ENCODE data around the gene LCLAT1. TPM values are rescaled to one million over a fixed set of nuclear protein-coding genes. Genes with fewer than 3 reads are reported as not detected.

LCLAT1 gene
- total RNA-seq, 1 experiment from 2014 or later: 32.9 TPM

DNA sequence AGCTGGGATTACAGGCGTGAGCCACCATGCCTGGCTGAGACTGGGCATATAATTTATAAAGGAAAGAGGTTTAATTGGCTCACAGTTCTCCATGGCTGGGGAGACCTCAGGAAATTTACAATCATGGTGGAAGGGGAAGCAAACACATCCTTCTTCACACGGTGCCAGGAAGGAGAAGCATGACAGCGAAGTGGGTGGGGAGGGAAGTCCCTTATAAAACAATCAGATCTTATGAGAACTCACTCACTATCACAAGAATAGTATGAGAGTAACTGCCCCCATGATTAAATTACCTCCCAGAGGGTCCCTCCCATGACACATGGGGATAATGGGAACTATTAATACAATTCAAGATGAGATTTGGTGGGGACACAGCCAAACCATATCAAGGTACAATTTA is 7.8 kb upstream of the LCLAT1 start:
- no CpG with 5 or more reads among the region's 3 CpGs for WGBS (ENCODE audit: extremely low coverage, insufficient read length, low lambda C conversion rate)

More for the DNA sequence above, 7.8 kb upstream of the LCLAT1 start:
- no peak overlapping the region for H3K56ac ChIP-seq (ENCODE audit: insufficient read length, low read depth, low read length)
- no peaks in the 10 kb centered on the region for H3K27me3 ChIP-seq (ENCODE audit: insufficient read depth, low read length)
- no peak overlapping the region for H3K9ac ChIP-seq (ENCODE audit: extremely low read depth, insufficient read length, low read length)
- H3K14ac ChIP-seq (ENCODE audit: insufficient read depth, low read length): no peak overlapping the region
- H3K4me2 ChIP-seq (ENCODE audit: insufficient read depth, insufficient read length, low read length): no peak overlapping the region
- no peak overlapping the region for H2BK120ac ChIP-seq (ENCODE audit: low read depth, low read length, poor library complexity, severe bottlenecking)
- DNase-seq: no peak
- no peak overlapping the region for H2BK15ac ChIP-seq (ENCODE audit: low read depth, low read length)
- H3K9me3 ChIP-seq (ENCODE audit: control insufficient read depth, low read depth, low read length): no peaks in the 10 kb centered on the region
- H3K23ac ChIP-seq (ENCODE audit: insufficient read length, low read depth, low read length): no peak overlapping the region
- H3K79me2 ChIP-seq (ENCODE audit: insufficient read depth, low read length): no peaks in the 10 kb centered on the region
- no peak overlapping the region for H2AK5ac ChIP-seq (ENCODE audit: insufficient read length, low read length)
- no peaks in the 10 kb centered on the region for H4K20me1 ChIP-seq (ENCODE audit: control insufficient read depth, insufficient read depth, insufficient read length)
- no peak overlapping the region for H4K91ac ChIP-seq (ENCODE audit: insufficient read length, low read depth, low read length)
- Mint-ChIP-seq H3K27me3 (ENCODE audit: low read depth) (peaks cover 2% of the 10 kb centered on the region; the same call in 1 of the 2 replicates), H3K4me3 (no peak overlapping the region), H3K36me3 (ENCODE audit: insufficient read depth in 1 of 3, low read depth in 3 of 3) (no peaks in the 10 kb centered on the region), H3K27ac (no peak overlapping the region), H3K9me3 (no peaks in the 10 kb centered on the region), H3K4me1 (peaks cover 5 to 6% of the 10 kb centered on the region in 2 experiments)
- H3T11ph ChIP-seq (ENCODE audit: low read length): no peak overlapping the region
- H4K8ac ChIP-seq (replicated peaks; ENCODE audit: insufficient read length, low read depth, low read length): no peak overlapping the region
- H2BK20ac ChIP-seq (ENCODE audit: low read depth, low read length, poor library complexity, severe bottlenecking): no peak overlapping the region
- H3K18ac ChIP-seq (ENCODE audit: insufficient read length, low read depth, low read length): no peak overlapping the region
- H4K5ac ChIP-seq (ENCODE audit: insufficient read length, low read depth, low read length): no peak overlapping the region
- no peak overlapping the region for H2BK5ac ChIP-seq (ENCODE audit: insufficient read length, low read length)
- H3K27ac ChIP-seq (ENCODE audit: insufficient read length, low read depth, low read length): no peak overlapping the region
- H3K4me1 ChIP-seq (ENCODE audit: insufficient read depth, low read length): no peaks in the 10 kb centered on the region
- no peak overlapping the region for H2AFZ ChIP-seq (ENCODE audit: low read length)
- no peak for TF ChIP-seq CTCF (conservative IDR thresholded peaks at IDR 0.05)
- H3K4ac ChIP-seq (ENCODE audit: low read depth, low read length): no peak overlapping the region
- no peaks in the 10 kb centered on the region for H3K79me1 ChIP-seq (ENCODE audit: insufficient read depth, low read depth, low read length, poor library complexity, severe bottlenecking)
- no peaks in the 10 kb centered on the region for H3K23me2 ChIP-seq (ENCODE audit: insufficient read length, low read depth, low read length, poor library complexity, severe bottlenecking)
- no peak overlapping the region for H2BK12ac ChIP-seq (ENCODE audit: insufficient read length, low read depth, low read length)

All from H9 (cell line).